A549 (cell line): ENCODE results near the gene RAPGEF5.

Experiments used
- MYC ChIP-seq: IDR thresholded peaks from 2 replicates; pipeline ENCODE4 v1.6.1; 2012; ENCODE audit warnings: mild to moderate bottlenecking, inconsistent platforms, low read length, improper control_type of control experiment, borderline replicate concordance
- PHF8 ChIP-seq: fragments of 200-600 bp; sonication (generic); IDR thresholded peaks from 2 replicates; pipeline ENCODE4 v1.6.1; 2016; ENCODE audit warnings: low read depth, mild to moderate bottlenecking, antibody characterized with exemption, moderate library complexity, borderline replicate concordance
- RAD21 ChIP-seq, 2 experiments: fragments of >200 bp in 1 of 2; sonication (Bioruptor Twin) in 1 of 2; formaldehyde crosslinking in 1 of 2; IDR thresholded peaks in 1 of 2; conservative IDR thresholded peaks in 1 of 2; 2 replicates in 1 of 2; 3 replicates in 1 of 2; pipeline ENCODE4 v1.6.1; 2012 to 2018; ENCODE audit warnings: inconsistent platforms in 1 of 2
- TF ChIP-seq, protein P1 (sequence below): fragments of >200 bp; sonication (Bioruptor Twin); formaldehyde crosslinking; IDR thresholded peaks from 3 replicates; pipeline ENCODE4 v1.5.1; 2016

DNA sequence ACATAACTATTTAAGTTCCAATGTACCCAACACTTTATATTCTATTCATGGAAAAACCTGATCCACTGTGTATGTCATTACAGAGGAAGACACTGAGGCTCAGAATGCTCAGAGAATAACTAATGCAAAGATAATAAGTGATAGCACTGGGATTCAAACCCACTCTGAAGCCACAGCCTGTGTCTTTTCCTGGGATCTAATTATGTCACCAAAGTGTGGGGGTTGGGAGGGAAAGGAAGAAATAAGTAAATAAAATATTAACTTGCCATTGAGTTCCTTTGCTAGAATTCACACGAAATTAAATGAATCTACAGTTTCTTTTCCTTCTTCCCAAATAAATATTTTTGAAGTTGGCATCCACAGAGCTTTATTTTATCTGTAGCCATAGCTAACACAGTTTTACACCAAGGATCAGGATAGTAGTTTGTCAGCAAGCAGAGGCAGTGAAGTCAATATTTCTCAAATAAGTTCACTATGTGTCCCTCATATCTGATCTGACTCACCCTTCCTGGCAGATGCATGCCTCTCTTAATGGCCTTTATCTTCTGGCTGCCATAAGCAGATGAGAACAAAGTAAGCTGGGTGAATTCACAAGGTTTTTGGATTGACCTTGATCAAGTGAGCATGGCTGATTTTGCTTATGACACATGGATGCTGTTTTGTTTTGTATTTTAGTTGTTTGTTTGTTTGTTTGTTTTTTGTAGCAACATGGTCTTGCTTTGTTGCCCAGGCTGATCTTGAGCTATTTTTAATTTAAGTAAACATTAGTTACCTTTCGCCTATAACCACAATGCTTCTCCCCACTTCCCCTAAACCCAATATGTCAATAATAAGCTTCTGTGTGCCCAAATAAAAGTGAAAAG lies 6.3 kb downstream of the RAPGEF5 start:
- TF ChIP-seq PHF8 (no peak), RAD21 (conservative IDR thresholded peaks at IDR 0.05 in 1 of 2, IDR thresholded peaks at IDR 0.05 in 1 of 2) (no peak), MYC (no peak)
- TF ChIP-seq, protein P1, sequence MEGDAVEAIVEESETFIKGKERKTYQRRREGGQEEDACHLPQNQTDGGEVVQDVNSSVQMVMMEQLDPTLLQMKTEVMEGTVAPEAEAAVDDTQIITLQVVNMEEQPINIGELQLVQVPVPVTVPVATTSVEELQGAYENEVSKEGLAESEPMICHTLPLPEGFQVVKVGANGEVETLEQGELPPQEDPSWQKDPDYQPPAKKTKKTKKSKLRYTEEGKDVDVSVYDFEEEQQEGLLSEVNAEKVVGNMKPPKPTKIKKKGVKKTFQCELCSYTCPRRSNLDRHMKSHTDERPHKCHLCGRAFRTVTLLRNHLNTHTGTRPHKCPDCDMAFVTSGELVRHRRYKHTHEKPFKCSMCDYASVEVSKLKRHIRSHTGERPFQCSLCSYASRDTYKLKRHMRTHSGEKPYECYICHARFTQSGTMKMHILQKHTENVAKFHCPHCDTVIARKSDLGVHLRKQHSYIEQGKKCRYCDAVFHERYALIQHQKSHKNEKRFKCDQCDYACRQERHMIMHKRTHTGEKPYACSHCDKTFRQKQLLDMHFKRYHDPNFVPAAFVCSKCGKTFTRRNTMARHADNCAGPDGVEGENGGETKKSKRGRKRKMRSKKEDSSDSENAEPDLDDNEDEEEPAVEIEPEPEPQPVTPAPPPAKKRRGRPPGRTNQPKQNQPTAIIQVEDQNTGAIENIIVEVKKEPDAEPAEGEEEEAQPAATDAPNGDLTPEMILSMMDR, result no peak
